Measurements from ENCODE around the gene ZNF106.
A peak's percentile ranks its signal among the peaks of the same experiment; 100 is the strongest.

The ZNF106 gene

GRCh38 chr15:42457445-42458442 is 33.2 kb downstream of the ZNF106 start:
- no peak overlapping the region for H3K4me3 ChIP-seq (ENCODE audit: low read length)
- peak; percentile 23 for DNase-seq (ENCODE audit: low read depth)

GRCh38 chr15:42456971-42457370 is 34.0 kb downstream of the ZNF106 start:
- no peak for TF ChIP-seq CTCF (IDR thresholded peaks at IDR 0.05; ENCODE audit: insufficient read depth, low read depth, low read length, missing control alignments)
- H3K4me3 ChIP-seq (ENCODE audit: low read length) = no peak overlapping the region
- DNase-seq (ENCODE audit: low read depth) = no peak

More at GRCh38 chr15:42457445-42458442, 33.2 kb downstream of the ZNF106 start:
- TF ChIP-seq CTCF (IDR thresholded peaks at IDR 0.05; ENCODE audit: insufficient read depth, low read depth, low read length, missing control alignments) = no peak

- no peak for DNase-seq (ENCODE audit: low read depth)
- H3K4me3 ChIP-seq (ENCODE audit: low read length) = no peak overlapping the region
- TF ChIP-seq CTCF (IDR thresholded peaks at IDR 0.05; ENCODE audit: insufficient read depth, low read depth, low read length, missing control alignments) = no peak
These were observed 34.4 kb downstream of the ZNF106 start for GRCh38 chr15:42456531-42456930.

GRCh38 chr15:42453826-42454225 is 37.1 kb downstream of the ZNF106 start:
- DNase-seq (ENCODE audit: low read depth) = no peak
- H3K4me3 ChIP-seq (ENCODE audit: low read length) = no peak overlapping the region
- no peak for TF ChIP-seq CTCF (IDR thresholded peaks at IDR 0.05; ENCODE audit: insufficient read depth, low read depth, low read length, missing control alignments)

GRCh38 chr15:42450425-42450790 is 40.5 kb downstream of the ZNF106 start:
- TF ChIP-seq CTCF (IDR thresholded peaks at IDR 0.05; ENCODE audit: insufficient read depth, low read depth, low read length, missing control alignments) = no peak
- no peak overlapping the region for H3K4me3 ChIP-seq (ENCODE audit: low read length)
- no peak for DNase-seq (ENCODE audit: low read depth)

GRCh38 chr15:42449770-42450424 is 41.0 kb downstream of the ZNF106 start:
- no peak for TF ChIP-seq CTCF (IDR thresholded peaks at IDR 0.05; ENCODE audit: insufficient read depth, low read depth, low read length, missing control alignments)
- DNase-seq (ENCODE audit: low read depth) = no peak
- H3K4me3 ChIP-seq (ENCODE audit: low read length) = no peak overlapping the region

All from epithelial cell of esophagus (primary cell).